GM12873 (cell line): ENCODE results near the gene ATP6AP1.

Source experiments
- TF ChIP-seq, protein P1 (sequence below): IDR thresholded peaks from 2 replicates; pipeline ENCODE4 v1.5.1; 2012; ENCODE audit warnings: low read depth, mild to moderate bottlenecking, moderate library complexity, low read length, control low read depth; ENCODE audit not compliant: insufficient read depth; ENCODE audit errors: missing control alignments

The ATP6AP1 gene

DNA sequence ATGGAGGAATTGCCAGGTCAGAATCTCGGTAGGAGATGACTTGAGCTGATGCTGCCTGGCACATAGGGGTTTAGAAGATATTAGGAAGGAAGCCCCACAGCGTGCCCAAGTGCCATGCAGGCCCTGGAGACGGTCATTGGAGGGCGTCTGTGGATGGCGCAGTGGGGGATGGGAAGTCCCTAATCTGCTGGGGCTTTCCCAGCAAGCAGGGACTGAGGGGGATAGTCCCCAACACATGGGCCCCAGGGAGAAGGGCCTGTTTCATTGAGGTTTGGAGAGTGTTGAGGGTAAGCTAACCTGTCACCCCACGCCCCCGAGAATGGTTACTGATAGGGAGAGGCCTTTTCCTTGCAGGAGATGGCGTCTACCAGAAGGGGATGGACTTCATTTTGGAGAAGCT, 9.3 kb upstream of the ATP6AP1 start:
- TF ChIP-seq, protein P1, sequence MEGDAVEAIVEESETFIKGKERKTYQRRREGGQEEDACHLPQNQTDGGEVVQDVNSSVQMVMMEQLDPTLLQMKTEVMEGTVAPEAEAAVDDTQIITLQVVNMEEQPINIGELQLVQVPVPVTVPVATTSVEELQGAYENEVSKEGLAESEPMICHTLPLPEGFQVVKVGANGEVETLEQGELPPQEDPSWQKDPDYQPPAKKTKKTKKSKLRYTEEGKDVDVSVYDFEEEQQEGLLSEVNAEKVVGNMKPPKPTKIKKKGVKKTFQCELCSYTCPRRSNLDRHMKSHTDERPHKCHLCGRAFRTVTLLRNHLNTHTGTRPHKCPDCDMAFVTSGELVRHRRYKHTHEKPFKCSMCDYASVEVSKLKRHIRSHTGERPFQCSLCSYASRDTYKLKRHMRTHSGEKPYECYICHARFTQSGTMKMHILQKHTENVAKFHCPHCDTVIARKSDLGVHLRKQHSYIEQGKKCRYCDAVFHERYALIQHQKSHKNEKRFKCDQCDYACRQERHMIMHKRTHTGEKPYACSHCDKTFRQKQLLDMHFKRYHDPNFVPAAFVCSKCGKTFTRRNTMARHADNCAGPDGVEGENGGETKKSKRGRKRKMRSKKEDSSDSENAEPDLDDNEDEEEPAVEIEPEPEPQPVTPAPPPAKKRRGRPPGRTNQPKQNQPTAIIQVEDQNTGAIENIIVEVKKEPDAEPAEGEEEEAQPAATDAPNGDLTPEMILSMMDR: no peak

DNA sequence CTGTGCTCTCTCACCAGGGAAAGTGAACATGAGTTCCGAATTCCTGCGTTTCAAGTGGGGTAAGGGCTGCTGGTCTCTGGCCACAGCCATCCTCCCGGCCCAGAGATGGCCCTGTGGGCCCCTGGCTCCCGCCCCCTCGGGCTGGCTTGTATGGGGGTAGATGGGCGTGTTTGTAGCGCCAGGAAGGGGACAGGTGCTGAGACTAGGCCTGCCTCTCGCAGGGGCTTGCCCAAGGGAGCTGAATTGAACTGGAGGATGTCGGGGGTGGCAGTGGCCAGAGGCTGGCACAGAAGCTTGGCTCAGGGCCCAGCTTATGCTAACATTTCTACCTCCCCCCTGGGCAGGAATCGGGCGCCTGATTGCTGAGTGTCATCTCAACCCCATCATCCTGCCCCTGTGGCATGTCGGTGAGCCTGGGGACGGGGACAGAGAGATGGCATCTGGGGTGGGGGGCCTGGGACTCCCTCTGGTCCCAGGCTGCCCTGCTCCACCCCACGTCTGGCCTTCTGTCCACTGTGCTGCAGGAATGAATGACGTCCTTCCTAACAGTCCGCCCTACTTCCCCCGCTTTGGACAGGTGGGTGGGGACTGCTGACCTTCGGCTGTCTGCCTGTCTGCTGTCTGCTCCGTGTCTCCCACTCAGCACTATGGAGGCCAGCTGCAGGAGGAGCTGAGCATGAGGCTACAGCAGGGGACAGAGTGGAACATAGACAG, 8.6 kb upstream of the ATP6AP1 start:
- TF ChIP-seq, protein P1: no peak

DNA sequence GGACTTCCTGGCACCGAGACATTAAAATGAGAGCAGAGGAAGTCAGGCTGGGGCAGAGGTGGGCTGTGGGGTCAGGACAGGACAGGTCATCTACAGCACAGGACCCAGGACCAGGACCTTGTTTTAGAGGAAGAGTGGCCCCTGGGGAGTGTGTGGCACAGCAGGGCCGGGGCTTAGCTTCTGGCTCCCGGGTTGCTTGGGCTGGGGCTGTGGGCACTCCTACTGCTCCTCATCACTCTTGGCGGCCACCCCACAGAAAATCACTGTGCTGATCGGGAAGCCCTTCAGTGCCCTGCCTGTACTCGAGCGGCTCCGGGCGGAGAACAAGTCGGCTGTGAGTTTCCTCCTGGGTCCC, 8.1 kb upstream of the ATP6AP1 start:
- TF ChIP-seq, protein P1: no peak

DNA sequence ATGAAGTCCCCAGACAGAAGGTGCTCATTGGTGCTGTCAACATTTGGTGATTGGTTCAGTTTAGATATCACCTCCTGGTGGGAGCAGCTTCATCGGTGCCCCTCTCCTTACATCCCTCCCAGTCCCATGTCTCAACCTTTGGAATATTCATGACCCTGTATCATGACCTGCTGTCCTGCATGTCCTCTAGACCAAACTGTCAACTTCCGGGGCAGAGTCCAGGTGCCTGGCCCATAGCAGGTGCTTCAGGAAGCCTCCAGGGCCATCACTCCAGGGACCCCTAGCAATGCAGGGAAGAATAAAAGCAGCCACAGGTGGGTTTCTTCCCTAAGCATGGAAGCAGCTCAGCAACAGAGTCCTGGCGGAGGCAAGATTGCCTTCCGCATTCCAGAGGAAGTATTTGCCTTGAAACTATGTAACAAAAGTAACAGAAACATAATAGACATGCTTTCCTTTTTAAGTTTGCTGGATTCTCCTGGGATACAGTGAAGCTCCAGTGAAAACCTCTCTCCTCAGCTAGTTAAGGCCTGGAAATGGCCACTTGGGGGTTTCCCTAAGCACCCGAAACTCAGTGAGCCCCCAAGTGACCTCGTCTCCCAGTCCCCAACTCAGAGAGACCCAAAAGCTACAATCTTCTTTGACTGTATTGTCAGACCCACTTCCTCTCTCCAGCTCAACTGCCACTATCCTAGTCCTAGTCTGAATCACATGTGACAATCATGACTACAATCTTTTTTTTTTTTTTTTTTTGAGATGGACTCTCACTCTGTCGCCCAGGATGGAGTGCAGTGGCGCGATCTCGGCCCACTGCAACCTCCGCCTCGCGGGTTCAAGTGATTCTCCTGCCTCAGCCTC, 1.3 kb upstream of the ATP6AP1 start:
- TF ChIP-seq, protein P1: no peak

DNA sequence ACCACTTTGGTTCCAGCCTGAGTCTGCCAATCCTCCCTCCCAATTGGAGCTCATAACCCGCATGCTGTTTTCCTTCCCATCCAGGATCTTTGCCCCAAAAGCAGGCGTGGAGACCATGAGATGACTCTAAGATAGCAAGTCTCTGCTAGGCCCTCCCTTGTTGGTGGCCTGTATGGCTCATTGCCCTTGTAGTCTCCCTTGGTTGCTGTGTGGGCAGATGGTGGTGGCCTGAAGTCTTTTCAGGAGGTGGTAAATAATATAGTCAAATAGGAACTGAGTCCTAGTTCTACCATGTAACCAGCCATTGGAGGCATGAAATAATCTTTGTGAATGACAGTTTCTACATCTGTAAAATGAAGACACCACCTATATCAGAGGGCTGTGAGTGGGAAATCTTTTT, 1.2 kb downstream of the ATP6AP1 start:
- TF ChIP-seq, protein P1: no peak

DNA sequence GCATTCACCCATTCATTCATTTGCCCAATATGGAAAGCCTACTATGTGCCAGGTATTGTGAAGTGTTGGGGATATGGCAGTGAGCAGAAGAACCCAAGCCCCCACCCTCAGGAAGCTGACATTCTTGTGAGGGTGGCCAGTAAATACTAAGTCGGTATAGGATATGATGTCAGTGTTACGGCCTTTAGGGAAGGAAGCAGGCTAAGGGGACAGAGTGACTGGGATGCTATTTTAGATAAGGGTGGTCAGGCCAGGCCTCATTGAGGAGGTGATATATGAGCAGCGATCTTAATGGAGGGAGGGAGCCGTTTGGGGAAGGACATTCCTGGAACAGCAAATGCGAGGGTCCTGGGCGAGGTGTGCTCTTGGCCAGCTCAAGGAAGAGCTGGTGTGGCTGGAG, 2.0 kb downstream of the ATP6AP1 start:
- TF ChIP-seq, protein P1: no peak

DNA sequence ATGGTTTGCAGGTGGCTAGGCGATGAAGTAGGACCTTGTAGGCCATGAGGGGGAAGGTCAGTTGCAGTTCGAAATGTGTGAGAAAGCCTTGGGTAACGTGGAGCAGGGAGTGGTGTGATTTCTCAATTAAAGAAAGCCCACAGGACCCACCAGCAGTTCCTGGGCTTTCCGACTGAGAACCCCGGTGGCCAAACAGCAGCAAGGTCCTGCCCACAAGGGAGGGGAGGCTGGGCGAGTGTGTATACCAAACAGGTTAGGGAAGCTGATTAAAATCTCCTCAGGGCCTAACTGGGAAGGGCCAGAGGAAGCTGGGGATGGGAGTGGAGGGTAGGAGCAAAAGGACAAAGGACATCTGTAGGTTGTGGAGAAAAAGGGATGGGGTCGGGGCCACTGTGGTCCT, 2.4 kb downstream of the ATP6AP1 start:
- TF ChIP-seq, protein P1: no peak
